Mucosa of descending colon (tissue), 3 donors: ENCODE measurements around the gene WDFY4. TPM values are rescaled to one million over a fixed set of nuclear protein-coding genes. Genes with fewer than 3 reads are reported as not detected.

Source experiments
- ATAC-seq: fragments of 200-7000 bp; cut with Tn5 transposase; one replicate; pipeline ENCODE4 v1.9.1; 2020; ENCODE audit warnings: mild to moderate bottlenecking, moderate library complexity
- DNase-seq, 3 donors: peaks; one replicate each; pipeline ENCODE4 v3.0.0-alpha.2; 2020
- H3K36me3 ChIP-seq: fragments of 200-600 bp; one replicate; pipeline ENCODE4 v1.8.0; 2021; ENCODE audit warnings: low read depth, mild to moderate bottlenecking
- H3K4me1 ChIP-seq: fragments of 200-600 bp; one replicate; pipeline ENCODE4 v1.8.0; 2021; ENCODE audit warnings: low read depth, mild to moderate bottlenecking
- H3K4me3 ChIP-seq: fragments of 200-600 bp; one replicate; pipeline ENCODE4 v1.8.0; 2021; ENCODE audit warnings: mild to moderate bottlenecking
- H3K9me3 ChIP-seq: fragments of 200-600 bp; one replicate; pipeline ENCODE4 v1.8.0; 2021; ENCODE audit warnings: mild to moderate bottlenecking
- intact Hi-C, 2 donors: fragments of 100-400 bp; cut with DNase I in 1 of 2; cut with micrococcal nuclease in 1 of 2; formaldehyde crosslinking; loops; one replicate each; pipeline versions ENCODE4 v1.11.0 to v1.11.1; 2022; cut with DNase I, micrococcal nuclease
- total RNA-seq, 3 donors: library from RNA; stranded (reverse); fragmentation: NEBNext Ultra II Directional in 2 of 3; extraction: Animal tissue kit (Norgen Biotek cat#: 25700) in 2 of 3; gene quantifications; one replicate each; pipeline versions ENCODE4 v1.2.1 to v1.2.4, GENCODE V29; 2021 to 2023
- TF ChIP-seq, protein P1 (sequence below): fragments of 200-600 bp; IDR thresholded peaks from one replicate; pipeline ENCODE4 v1.8.0; 2022; ENCODE audit warnings: antibody characterized with exemption, mild to moderate bottlenecking
- donor health status: DM: no; HTN: no; CAD: no; lungs with moderate emphysema.
- donor health status: DM: no; HTN: no; CAD: no.
- donor health status: DM: no; HTN: yes; CAD: no.

WDFY4 gene
- total RNA-seq, 3 donors from 2014 or later: 2.1 to 3.3 (median 2.2) TPM

DNA sequence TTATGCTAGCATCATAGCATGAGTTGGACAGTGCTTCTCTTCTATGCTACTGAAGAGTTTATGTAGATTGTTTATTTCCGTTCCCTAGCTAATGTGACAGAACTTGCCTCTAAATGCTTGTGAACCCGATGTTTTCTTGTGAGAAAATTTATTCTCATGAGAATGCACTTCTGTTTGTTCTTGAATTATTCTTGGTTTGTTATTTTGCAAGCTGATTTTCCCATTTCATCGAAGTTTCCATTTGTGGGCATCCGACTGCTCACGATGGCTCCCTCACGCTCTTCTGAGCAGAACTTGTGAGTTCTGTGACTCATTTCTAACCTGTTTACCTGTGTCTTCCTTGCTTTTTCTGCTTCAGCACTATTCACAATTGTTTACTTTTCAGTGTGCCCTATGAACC, 59.9 kb downstream of the WDFY4 start:
- intact Hi-C loops: no loop called here
- Histone ChIP-seq H3K36me3 (no peaks in the 10 kb centered on the region), H3K4me3 (no peak overlapping the region), H3K4me1 (no peaks in the 10 kb centered on the region), H3K9me3 (no peaks in the 10 kb centered on the region)
- ATAC-seq (no peak), DNase-seq (no peak)
- TF ChIP-seq, protein P1, sequence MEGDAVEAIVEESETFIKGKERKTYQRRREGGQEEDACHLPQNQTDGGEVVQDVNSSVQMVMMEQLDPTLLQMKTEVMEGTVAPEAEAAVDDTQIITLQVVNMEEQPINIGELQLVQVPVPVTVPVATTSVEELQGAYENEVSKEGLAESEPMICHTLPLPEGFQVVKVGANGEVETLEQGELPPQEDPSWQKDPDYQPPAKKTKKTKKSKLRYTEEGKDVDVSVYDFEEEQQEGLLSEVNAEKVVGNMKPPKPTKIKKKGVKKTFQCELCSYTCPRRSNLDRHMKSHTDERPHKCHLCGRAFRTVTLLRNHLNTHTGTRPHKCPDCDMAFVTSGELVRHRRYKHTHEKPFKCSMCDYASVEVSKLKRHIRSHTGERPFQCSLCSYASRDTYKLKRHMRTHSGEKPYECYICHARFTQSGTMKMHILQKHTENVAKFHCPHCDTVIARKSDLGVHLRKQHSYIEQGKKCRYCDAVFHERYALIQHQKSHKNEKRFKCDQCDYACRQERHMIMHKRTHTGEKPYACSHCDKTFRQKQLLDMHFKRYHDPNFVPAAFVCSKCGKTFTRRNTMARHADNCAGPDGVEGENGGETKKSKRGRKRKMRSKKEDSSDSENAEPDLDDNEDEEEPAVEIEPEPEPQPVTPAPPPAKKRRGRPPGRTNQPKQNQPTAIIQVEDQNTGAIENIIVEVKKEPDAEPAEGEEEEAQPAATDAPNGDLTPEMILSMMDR: no peak

DNA sequence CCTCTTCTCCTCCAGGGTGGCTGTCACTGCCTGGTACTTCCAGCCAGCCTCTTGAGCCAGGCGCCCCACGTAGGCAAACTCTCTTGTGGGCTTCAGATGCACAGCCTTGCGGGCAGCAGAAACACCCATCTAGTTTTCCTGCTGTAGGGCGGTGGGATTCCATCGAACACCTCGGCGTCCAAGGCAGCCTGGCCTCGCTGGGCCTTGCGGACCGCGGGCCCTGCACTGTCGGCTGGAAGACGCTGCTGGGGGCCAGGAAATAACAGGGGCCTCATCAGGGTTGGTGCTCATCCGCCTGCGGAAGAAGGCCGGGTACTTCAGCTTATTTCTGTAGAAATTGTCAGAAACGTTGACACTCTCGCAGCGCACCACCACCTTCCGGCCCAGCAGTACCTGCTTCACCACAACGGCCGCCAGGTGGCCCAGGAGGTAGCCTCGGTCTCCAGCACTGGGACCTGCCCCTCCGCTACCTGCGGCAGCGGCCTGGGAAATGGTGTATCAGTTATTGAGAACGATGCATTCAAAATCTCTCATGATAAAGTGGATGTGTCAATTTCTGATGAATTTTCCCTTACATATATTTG, 61.1 kb downstream of the WDFY4 start:
- H3K4me3 ChIP-seq: no peak overlapping the region
- no peaks in the 10 kb centered on the region for H3K4me1 ChIP-seq
- H3K36me3 ChIP-seq: no peaks in the 10 kb centered on the region
- ATAC-seq: no peak
- intact Hi-C loops: no loop called here
- DNase-seq: no peak
- H3K9me3 ChIP-seq: no peaks in the 10 kb centered on the region
- TF ChIP-seq, protein P1: no peak

DNA sequence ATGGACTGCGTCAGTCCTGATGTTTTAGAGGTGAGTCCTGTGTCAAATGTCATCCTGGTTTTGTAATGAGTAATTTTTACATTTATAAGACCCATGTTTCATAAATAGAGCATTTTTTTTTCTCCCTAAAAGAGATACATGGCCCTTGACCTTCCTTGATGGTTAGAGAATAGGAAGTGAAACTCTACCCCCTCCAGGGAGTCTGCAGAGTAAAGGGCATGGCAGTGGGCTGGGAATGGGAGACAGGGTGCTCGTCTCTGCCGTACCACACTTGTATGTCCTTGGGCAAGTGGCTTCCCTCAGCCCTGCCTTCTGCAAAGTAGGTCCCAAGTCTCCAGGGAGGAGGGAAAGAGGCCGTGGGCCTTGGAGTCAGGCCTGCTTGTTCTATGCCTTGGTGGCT, 63.9 kb downstream of the WDFY4 start:
- Histone ChIP-seq H3K9me3 (no peaks in the 10 kb centered on the region), H3K4me3 (no peak overlapping the region), H3K4me1 (no peaks in the 10 kb centered on the region), H3K36me3 (no peaks in the 10 kb centered on the region)
- ATAC-seq: no peak
- intact Hi-C loops: no loop called here
- no peak for DNase-seq
- TF ChIP-seq, protein P1: no peak

DNA sequence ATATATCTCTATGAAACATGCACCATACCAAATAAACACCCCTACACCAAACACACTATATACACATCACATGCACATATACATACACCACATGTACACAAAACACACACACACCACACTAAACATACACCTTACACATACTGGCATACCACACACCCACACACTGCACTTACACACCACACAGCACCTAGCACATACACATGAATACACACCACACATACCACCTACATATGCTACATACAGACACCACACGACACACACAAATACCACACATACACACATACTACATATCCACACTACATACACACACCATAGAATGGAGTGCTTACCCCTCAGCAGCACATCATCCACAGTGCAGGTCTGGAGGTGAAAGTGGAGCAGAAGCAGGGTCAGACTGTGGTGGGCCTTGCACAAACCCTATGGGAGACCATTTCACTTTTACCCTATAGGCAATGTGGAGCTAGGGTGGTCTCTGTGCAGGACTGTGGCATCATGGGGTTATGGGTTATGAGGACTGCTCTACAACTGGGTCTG, 64.6 kb downstream of the WDFY4 start:
- DNase-seq: no peak
- no peak for ATAC-seq
- Histone ChIP-seq H3K4me1 (no peaks in the 10 kb centered on the region), H3K36me3 (no peaks in the 10 kb centered on the region), H3K9me3 (no peaks in the 10 kb centered on the region), H3K4me3 (no peak overlapping the region)
- intact Hi-C loops: no loop called here
- TF ChIP-seq, protein P1: no peak

DNA sequence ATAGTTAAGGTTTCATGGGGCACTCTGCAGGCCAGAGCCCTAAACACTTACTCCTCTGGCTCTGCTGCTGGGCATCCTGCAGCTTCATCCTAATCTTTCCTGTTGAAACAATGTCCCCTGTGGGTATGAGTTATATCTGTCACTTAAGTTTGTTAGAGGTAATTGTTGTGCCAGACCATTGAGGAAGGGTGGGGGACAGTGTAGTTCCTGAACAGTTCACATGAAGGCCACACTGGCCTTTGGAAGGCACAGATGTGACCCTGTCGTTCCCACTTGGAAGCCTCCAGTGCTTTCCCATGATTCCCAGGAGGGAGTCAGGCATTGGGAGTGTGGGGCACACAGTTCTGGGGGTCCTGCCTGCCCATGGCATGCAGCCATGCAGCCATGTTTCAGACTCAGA, 65.3 kb downstream of the WDFY4 start:
- H3K4me1 ChIP-seq: no peaks in the 10 kb centered on the region
- TF ChIP-seq, protein P1: no peak
- DNase-seq (no peak), ATAC-seq (no peak)
- no peaks in the 10 kb centered on the region for H3K9me3 ChIP-seq
- intact Hi-C loops: no loop called here
- H3K36me3 ChIP-seq: no peaks in the 10 kb centered on the region
- no peak overlapping the region for H3K4me3 ChIP-seq

- TF ChIP-seq, protein P1: no peak
- Histone ChIP-seq H3K9me3 (no peaks in the 10 kb centered on the region), H3K4me3 (no peak overlapping the region), H3K36me3 (no peaks in the 10 kb centered on the region), H3K4me1 (no peaks in the 10 kb centered on the region)
- intact Hi-C loops: no loop called here
- DNase-seq (no peak), ATAC-seq (no peak)
These were observed 66.3 kb downstream of the WDFY4 start for GRCh38 chr10:48750991-48751390.
